Fibroblast of lung (primary cell): ENCODE data around the gene CBX8. TPM values are rescaled to one million over a fixed set of nuclear protein-coding genes. Genes with fewer than 3 reads are reported as not detected.

Experiments
- DNase-seq, 2 donors: peaks; one replicate each; pipeline versions ENCODE4 v3.0.0 to v3.0.0-alpha.2; 2010; ENCODE audit warnings: low read depth in 2 of 2
- H2AFZ ChIP-seq: 2 replicates; pipeline ENCODE4 v1.5.1; 2012; ENCODE audit warnings: low read length, control low read depth, inconsistent platforms
- H3K27ac ChIP-seq: 2 replicates; pipeline ENCODE4 v1.5.1; 2011; ENCODE audit warnings: low read length, control low read depth; ENCODE audit not compliant: insufficient read depth
- H3K27me3 ChIP-seq: 2 replicates; pipeline ENCODE4 v1.5.1; 2011; ENCODE audit warnings: mild to moderate bottlenecking, low read length; ENCODE audit not compliant: control insufficient read depth, insufficient read depth
- H3K36me3 ChIP-seq: 2 replicates; pipeline ENCODE4 v1.5.1; 2011; ENCODE audit warnings: low read length; ENCODE audit not compliant: control insufficient read depth, insufficient read depth
- H3K4me1 ChIP-seq: 2 replicates; pipeline ENCODE4 v1.5.1; 2011; ENCODE audit warnings: low read length; ENCODE audit not compliant: control insufficient read depth, insufficient read depth; ENCODE audit errors: extremely low read depth
- H3K4me2 ChIP-seq: 2 replicates; pipeline ENCODE4 v1.5.1; 2011; ENCODE audit warnings: low read length, control low read depth; ENCODE audit not compliant: insufficient read depth; ENCODE audit errors: extremely low read depth
- H3K4me3 ChIP-seq, 4 experiments: fragments of 200-600 bp in 1 of 4; sonication (generic) in 1 of 4; replicated peaks in 1 of 4; 2 replicates each; pipeline ENCODE4 v1.5.1; 2011 to 2016; ENCODE audit warnings: low read length in 4 of 4, low read depth in 3 of 4, mild to moderate bottlenecking in 3 of 4, control low read depth in 2 of 4, inconsistent platforms in 1 of 4, mixed read lengths in 1 of 4; ENCODE audit not compliant: insufficient read depth in 1 of 4; ENCODE audit errors: control extremely low read depth in 1 of 4
- H3K79me2 ChIP-seq: 2 replicates; pipeline ENCODE4 v1.5.1; 2012; ENCODE audit warnings: mild to moderate bottlenecking, low read length, inconsistent platforms; ENCODE audit not compliant: control insufficient read depth, insufficient read depth
- H3K9ac ChIP-seq: 2 replicates; pipeline ENCODE4 v1.5.1; 2011; ENCODE audit warnings: mild to moderate bottlenecking, low read length, control low read depth; ENCODE audit not compliant: insufficient read depth
- H3K9me3 ChIP-seq: 2 replicates; pipeline ENCODE4 v1.5.1; 2012; ENCODE audit warnings: low read depth, low read length; ENCODE audit not compliant: control insufficient read depth, insufficient read depth
- H4K20me1 ChIP-seq: 2 replicates; pipeline ENCODE4 v1.5.1; 2011; ENCODE audit warnings: low read length; ENCODE audit not compliant: control insufficient read depth, insufficient read depth; ENCODE audit errors: extremely low read depth
- EZH2 ChIP-seq: IDR thresholded peaks from 2 replicates; pipeline ENCODE4 v1.5.1; 2012; ENCODE audit warnings: low read length, control low read depth, mild to moderate bottlenecking; ENCODE audit errors: missing control alignments
- polyA plus RNA-seq, 2 donors: library from polyadenylated mRNA; depleted of rRNA in 1 of 2; stranded (reverse) in 1 of 2; unstranded in 1 of 2; fragments of >200 nt; gene quantifications; 2 replicates each; pipeline ENCODE4 v1.2.1, GENCODE V29; 2011 to 2012; ENCODE audit warnings: missing spikeins in 1 of 2
- total RNA-seq: library from RNA; depleted of rRNA; stranded (reverse); fragments of >200 nt; gene quantifications from 2 replicates; pipeline ENCODE4 v1.2.1, GENCODE V29; 2014
- TF ChIP-seq, protein P1 (sequence below), 2 donors: IDR thresholded peaks in 1 of 2; conservative IDR thresholded peaks in 1 of 2; 1 replicate in 1 of 2; 2 replicates in 1 of 2; pipeline ENCODE4 v1.5.1; 2011 to 2012; ENCODE audit warnings: low read length in 2 of 2, control low read depth in 1 of 2, inconsistent platforms in 1 of 2, low read depth in 1 of 2, mild to moderate bottlenecking in 1 of 2

CBX8 gene
- total and polyA plus RNA-seq, 2 donors (not counting 1 experiment from before 2014, with no cell fraction given) = 0.19 to 4.0 TPM

GRCh38 chr17:79838522-79839274 lies 41.8 kb upstream of the CBX8 start:
- Histone ChIP-seq H2AFZ (peak overlapping the region; percentile 10), H3K9ac (peak overlapping the region; percentile 55), H3K4me1 (peaks cover 15% of the 10 kb centered on the region), H3K27me3 (peaks cover 34% of the 10 kb centered on the region), H3K4me2 (peak overlapping the region; percentile 99), H4K20me1 (no peaks in the 10 kb centered on the region), H3K27ac (peak overlapping the region; percentile 67), H3K9me3 (no peaks in the 10 kb centered on the region), H3K79me2 (peaks cover 13% of the 10 kb centered on the region), H3K4me3 (peak overlapping the region; percentile 74 to 91 (median 80)), H3K36me3 (peaks cover 16% of the 10 kb centered on the region)
- TF ChIP-seq EZH2 = no peak
- TF ChIP-seq, protein P1, sequence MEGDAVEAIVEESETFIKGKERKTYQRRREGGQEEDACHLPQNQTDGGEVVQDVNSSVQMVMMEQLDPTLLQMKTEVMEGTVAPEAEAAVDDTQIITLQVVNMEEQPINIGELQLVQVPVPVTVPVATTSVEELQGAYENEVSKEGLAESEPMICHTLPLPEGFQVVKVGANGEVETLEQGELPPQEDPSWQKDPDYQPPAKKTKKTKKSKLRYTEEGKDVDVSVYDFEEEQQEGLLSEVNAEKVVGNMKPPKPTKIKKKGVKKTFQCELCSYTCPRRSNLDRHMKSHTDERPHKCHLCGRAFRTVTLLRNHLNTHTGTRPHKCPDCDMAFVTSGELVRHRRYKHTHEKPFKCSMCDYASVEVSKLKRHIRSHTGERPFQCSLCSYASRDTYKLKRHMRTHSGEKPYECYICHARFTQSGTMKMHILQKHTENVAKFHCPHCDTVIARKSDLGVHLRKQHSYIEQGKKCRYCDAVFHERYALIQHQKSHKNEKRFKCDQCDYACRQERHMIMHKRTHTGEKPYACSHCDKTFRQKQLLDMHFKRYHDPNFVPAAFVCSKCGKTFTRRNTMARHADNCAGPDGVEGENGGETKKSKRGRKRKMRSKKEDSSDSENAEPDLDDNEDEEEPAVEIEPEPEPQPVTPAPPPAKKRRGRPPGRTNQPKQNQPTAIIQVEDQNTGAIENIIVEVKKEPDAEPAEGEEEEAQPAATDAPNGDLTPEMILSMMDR (conservative IDR thresholded peaks at IDR 0.05 in 1 of 2, IDR thresholded peaks at IDR 0.05 in 1 of 2; ENCODE audit: low read depth in 1 of 2, low read length in 2 of 2) = no peak
- peak; percentile 61 to 66 for DNase-seq

DNA sequence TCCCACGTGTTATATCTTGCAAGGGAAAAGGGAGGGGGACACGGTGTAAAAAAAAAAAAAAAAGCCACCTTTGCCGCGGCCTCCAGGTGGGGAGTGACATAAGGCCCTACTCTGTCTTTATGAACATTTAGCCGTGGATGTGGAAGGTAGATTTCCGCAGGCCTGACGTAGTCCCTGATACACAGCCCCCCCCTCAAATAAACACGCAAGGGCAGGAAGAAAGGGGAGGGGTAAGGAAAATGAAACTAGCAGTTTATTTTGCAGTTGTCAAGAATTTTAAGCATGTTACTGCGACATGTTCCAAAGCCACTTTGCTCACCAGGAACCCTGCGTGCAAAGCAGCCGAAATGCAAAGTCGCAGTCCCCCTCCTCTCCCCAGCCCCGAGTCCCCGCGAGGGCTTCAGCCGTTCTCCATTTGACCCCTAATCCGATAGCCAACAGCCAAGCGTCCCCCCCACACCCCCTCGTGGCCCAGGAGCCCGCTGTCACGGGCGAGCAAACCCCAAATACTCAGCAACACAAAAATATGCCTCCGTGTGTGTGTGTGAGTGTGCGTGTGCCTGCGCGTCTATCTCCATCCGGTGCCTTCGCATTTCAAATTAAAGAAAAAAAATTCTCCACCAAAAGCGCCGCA lies 41.1 kb upstream of the CBX8 start:
- Histone ChIP-seq H3K4me1 (peaks cover 13% of the 10 kb centered on the region), H3K4me2 (peak overlapping the region; percentile 99), H3K79me2 (peaks cover 13% of the 10 kb centered on the region), H3K9me3 (no peaks in the 10 kb centered on the region), H3K36me3 (peaks cover 18% of the 10 kb centered on the region), H4K20me1 (no peaks in the 10 kb centered on the region), H3K27ac (peak overlapping the region; percentile 67), H2AFZ (no peak overlapping the region), H3K9ac (peak overlapping the region; percentile 49), H3K4me3 (peak overlapping the region; percentile 74 to 91 (median 80)), H3K27me3 (peaks cover 30% of the 10 kb centered on the region)
- no peak for DNase-seq
- TF ChIP-seq EZH2 = no peak
- TF ChIP-seq, protein P1 (conservative IDR thresholded peaks at IDR 0.05 in 1 of 2, IDR thresholded peaks at IDR 0.05 in 1 of 2; ENCODE audit: low read depth in 1 of 2, low read length in 2 of 2) = no peak
